NK-92 (cell line): ENCODE data around the gene TDRD9.

Experiments
- DNase-seq: peaks from one replicate; lab custom pipeline; 2025; ENCODE audit not compliant: unreplicated experiment; lab: John Stamatoyannopoulos, UW

Gene TDRD9

DNA sequence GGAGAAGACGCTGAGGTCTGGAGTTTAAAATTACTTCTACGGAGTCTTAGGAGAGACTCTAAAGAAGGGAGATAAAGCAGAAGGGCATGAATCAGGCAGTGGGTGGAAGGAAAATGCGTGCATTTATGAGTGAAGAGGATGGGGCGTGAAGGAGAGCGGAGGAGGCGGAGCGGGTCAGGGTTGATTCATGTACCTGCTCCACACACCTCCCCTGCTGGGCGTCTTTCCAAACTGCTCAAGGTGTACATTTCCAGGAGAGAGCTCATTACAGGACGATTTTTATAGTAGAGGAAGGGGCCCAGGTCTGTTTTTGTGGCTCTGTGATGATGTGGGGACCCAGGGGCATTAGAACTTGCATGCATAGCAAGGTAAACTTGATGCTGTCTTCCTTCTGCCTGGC, 92.2 kb downstream of the TDRD9 start:
- no peak for DNase-seq

DNA sequence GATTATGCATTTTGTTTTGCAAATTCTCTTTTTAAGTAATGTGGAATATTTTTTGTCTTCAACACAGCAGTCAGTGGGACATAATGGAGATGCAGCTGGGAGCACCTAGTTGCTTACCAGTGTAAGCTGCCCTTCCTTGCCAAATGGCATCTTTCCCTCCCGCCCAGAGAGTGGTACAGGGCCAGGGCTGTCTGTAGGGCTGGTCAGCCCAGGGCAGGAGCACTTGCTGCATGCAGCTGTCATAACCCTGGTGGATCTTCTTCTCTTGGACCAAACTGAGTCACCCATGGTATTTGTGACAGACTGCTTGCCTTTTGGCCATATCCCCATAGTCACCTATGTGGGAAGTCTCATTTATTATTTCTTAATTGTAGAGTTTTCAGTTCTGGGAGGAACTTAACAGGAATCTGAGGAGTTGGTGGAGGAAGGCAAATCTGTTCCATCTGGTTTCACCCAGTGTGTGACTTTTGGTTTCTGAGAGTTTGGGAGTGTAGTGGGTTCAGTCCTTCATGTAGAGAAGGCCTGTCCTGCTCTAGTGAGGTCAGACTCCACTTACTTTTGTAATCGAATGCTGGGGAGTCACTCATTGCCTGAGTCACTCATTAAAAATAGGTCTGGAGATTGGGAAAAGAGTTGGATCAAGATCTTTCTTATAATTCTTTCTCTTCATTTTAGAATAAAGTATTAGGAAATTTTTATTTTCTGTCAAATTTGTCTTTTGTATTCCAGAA, 95.2 kb downstream of the TDRD9 start:
- DNase-seq = no peak

DNA sequence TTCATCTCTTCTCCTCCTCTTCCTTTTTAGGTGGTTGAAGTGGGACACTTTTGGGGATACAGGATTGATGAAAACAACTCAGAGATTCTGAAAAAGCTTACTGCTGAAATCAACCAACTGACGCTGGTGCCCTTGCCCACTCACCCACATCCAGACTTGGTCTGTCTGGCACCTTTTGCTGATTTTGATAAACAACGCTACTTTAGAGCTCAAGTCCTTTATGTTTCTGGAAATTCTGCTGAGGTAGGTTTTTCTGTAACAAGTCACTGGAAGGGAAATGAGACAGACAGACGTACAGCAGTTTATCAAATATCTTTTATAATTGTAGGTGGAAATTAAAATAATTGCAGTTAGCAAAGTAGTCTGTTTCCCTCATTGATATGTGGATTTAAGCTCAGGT, 97.3 kb downstream of the TDRD9 start:
- no peak for DNase-seq

DNA sequence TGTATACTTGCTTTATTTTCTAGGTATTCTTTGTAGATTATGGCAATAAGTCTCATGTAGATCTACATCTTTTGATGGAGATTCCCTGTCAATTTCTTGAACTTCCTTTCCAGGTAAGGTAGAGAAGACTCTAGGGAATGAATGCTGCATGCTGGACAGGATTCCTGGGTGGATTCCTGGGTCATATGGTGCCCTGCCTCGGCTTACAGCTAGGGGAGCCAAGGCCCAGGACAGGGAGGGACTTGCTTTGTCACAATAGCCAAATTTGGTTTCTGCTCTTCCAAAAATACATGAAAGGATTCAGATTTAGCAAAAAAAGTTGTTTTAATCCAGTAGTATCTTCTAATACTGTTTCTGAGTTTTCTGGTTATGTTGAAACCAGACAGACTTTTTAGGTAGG, 97.8 kb downstream of the TDRD9 start:
- DNase-seq = no peak

DNA sequence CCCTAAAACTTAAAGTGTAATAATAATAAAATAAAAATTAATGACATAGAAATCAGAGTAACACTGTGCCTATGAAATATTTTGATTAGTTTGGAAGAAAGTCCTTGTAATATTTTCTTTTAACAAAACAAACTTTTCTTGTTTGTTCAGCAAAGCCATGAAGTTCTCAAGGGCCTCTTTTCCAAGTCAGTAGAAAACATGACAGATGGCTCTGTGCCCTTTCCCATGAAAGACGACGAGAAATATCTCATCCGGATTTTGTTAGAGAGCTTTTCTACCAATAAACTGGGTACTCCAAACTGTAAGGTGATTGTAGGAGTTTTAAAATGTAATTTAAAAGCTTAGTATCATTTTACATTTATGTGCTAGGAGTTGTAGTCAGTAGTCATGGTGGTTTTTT, 102.7 kb downstream of the TDRD9 start:
- DNase-seq = no peak

DNA sequence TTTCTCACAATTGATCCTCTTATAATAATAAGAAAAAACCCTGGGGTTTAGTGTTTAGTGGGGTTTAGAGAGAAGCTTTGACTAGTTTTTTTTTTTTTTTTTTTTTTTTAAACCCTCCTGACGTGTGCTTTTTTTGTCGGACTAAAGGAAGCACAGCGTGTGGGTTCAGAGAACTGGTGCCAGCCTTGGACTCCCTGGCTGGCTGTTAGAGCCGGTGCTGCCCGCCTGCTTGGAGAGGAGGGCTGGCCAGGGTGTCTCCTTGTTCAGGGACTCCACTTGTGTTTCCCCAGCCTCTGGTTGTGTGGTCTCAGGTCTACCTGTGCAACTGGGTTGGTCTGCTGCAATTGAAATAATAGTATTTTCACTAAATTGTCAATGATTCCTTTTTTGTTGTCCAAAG, 103.1 kb downstream of the TDRD9 start:
- no peak for DNase-seq

DNA sequence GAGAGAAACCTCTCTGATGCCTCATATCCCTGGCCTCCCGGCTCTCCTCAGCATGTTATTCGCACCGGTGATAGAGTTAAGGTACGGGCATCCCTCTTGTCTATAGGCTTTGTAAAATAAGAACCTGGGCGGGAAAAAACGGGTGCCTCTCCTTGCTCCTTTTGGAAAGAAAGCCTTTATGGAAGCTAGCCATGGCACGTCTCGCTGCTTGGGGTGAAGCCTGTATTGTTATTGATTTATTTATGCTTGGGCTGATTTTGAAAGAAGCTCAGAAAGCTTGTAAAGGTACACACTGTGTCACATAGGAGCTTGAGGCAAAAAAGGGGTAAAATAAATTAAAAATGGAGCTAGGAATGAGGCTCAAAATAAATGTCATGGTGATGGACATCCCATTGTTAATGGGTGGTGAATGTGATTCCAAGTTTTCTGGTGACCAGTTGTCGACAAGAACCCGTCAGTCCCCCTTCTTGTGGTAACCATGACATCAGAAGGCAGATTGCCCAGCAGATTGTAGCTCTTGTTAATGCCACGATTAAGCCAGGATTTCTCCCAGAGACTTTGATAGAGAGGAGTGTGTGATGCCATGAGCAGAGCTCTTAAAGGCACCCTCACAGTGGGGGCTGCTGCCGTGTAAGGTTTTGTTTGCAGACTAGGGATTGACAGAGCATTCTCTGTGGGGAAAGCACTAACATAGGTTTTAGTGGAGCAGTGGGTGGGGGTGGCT, 106.9 kb downstream of the TDRD9 start:
- no peak for DNase-seq

DNA sequence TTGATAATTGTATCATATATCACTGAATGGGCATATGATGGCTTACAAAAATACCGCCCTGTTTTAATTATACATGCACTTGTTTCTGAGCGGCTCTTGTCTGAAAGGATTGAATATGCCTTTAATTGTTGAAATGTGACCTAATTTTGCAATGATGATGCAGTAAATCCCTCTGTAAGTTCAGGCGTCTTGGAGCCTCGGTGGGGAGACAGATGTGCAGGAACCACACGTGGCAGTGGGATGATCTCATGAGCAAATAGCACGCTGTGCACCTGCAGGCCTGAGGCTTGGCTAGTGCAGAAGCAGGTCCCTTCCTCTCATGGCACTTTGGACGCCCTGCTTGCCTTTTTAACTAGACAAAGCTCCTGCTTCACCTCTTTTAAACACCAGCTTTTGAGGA, 108.0 kb downstream of the TDRD9 start:
- DNase-seq = no peak

DNA sequence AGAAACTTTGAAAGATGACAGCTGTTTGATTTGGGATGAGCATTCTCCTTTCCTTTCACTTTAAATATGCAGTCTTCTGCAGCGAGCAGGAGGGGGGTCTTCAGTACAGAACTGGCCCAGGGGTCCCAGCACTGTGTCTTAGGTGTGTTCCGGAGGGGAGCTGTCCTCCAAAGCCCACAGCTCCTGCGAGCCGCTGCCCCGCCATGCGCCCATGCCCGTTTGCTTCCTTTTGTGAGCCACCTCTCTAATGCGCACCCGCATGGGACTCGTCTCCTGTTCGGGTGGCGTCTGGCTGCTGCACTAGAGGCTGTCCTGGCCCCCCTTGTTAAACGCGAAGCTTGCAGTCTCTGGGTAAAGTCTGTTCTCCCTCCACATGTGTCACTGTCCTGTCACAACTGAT, 108.8 kb downstream of the TDRD9 start:
- DNase-seq = no peak

DNA sequence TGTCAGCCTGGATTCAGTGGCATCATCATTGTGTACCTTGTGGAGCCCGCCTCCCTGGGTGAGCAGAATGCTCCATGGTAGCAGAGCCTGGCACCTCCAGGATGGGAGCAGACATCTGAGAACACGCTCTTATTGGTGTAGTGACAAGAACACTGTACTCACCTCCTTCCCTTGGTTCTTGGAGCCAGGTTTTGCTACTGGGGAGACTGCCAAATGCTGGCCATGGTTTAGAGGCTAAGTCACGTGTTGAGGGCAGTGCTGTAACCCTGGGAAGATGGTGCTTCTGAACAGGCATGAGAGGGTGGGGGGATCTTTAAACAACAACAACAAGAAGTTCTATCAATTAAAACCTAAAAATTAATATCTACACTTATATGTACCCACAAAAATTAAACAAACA, 109.6 kb downstream of the TDRD9 start:
- no peak for DNase-seq

DNA sequence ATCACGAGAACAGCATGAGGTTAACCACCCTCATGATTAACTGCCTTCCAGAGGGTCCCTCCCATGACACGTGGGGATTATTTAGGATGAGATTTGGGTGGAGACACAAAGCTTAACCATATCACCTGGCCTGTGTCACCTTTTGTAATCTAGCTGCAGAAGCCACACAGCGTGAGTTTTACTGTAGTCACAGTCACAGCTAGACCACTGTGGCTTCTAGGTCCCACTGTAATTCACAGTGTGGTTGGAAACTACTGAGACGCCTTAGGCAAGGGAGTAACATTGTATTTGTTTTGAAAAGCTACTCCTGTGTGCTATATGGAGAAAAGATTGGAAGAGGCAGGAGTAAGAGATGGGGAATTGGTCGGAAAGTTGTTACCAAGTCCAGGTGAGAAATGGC, 111.0 kb downstream of the TDRD9 start:
- no peak for DNase-seq

DNA sequence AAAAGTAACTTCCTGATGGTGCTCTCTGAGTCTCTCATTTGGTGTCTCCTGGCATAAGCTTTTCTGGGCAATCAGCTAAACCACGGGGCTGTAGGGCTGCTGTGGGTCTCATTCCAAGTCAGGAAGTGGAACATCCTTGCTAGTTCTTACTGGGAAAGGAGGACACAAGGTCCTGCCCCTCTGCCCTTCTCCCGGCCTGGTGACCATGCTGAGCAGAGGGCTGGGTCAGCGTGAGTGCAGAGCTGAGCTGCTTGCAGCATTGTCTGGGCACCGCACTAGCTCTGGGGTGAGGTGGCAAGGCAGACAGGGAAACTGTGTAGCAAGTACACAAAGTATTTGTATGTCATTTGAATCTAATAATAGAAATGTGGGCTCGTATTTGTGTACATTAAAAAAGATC, 112.3 kb downstream of the TDRD9 start:
- no peak for DNase-seq

DNA sequence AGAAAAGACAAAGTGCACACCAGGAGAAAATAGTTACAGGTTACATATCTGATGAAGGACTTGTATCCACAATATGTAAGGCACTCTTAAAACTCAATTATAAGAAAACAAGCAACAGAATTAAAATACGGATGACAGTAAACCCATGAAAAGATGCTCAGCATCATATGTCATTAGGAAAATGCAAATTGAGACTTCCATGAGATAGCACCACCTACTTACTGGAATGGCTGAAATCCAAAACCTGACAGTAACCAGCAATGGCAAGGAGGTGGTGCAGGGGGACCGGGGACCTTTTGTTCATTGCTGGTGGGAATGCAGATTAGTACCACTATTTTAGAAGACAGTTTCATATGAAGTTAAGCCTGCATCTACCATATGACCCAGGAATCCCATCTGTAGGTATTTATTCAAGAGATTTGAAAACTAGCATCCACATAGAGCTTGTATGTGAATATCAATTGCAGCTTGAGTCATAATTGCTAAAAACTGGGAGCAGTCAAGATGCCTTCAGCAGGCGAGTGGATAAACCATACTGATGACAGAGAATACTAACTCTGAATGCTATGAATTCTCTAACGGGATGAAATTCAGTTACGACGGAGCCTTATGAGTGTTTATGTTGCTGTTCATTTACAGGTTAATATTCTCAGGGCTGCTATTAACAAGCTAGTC, 113.3 kb downstream of the TDRD9 start:
- DNase-seq = no peak

DNA sequence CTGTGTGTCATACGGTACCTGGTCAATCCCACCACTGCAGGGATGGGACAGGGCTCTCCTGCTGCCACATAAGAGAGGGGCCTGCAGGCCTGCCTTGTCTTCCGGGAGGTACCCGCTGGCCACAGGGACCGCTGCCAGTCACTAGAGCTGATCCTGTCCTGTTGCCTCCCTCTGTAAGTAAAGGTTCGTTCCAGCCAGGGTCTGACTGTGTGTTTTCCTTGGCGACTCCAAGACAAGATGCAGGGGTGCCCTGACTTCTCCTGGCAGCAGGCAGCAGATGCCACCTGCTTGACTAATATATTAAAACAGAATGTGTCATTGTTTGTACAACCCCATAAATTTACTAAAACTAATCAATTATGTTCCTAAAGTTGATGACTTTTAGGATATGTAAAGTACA, 115.8 kb downstream of the TDRD9 start:
- no peak for DNase-seq

DNA sequence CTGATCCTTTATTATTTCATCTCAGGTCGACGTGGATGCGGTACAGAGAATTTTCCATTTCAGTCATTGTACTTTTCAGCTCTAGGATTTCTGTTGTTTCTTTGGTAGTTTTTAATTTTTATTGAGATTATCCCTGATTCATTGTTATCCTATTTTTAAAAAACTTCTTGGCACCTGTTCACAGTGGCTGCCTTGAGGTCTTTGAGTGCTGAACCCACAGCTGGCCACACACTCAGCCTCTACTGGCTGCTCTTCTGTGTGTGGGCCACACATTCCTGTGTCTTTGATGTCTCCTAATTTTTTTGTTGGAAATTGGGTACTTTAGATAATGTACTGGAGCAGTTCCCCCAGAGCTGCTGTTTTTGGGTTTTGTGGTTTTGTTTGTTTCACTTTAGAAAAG, 119.5 kb downstream of the TDRD9 start:
- no peak for DNase-seq

DNA sequence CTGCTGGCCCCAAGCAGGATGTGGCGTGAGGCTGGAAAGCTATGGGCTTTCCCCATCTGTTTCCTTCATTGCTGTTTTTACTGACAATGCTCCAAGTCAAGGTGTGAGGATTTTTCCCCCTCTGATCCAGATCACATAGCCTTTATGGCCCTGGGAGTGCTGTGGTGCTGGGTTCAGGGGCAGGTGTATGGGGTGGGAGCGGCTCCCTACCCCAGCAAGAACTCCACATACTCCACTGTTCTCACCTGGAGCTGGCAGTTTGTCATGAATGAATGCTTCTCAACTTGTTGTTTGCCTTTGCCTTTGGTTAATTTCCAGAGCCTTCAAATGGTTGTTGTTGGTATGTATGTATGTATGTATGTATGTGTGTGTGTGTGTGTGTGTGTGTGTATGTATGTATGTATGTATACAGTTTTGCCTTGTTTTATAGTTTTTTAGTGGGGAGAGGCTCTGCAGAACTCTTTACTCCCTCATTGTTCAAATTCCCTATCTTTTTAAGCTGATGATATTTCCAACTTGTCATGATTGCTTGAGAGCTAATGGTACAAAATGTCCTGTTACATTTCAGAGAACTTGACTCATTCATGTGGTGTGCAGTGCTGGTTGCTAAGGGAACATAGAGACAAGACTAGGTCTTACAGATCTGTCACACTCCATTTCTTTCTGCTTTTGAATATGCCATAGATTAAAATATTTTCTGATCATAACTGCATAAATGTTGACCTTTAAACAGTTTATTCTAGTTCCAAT, 120.7 kb downstream of the TDRD9 start:
- no peak for DNase-seq

DNA sequence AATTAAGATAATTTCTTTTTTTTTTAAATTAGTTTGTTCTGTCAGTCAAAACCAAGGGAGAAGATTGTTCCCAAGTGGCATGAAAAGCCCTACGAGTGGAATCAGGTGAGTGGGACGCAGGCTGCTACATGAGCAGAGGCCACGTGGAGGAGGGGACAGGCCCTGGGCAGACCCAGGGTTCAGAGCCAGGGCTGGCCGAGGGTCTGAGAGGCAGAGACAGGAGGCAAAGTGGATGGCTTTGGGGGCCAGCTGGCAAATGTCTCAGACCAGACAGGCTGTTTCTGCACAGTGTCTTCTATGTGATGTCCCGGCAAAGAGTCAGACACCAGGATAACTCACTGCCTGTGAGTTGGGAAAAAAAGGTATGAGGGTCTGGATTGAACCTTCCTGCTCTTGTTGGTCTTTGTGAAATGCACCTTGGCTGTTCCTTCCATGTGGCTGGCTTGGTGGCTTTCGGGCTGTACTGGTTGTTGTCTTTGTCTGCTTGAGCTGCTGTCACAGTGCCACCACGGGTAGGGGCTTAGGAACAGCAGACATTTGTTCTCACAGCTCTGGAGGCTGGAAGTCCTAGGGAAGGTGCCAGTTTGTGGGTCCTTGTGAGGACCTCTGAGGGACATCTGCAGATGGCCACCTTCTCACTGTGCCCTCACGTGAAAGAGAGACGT, 121.5 kb downstream of the TDRD9 start:
- no peak for DNase-seq

DNA sequence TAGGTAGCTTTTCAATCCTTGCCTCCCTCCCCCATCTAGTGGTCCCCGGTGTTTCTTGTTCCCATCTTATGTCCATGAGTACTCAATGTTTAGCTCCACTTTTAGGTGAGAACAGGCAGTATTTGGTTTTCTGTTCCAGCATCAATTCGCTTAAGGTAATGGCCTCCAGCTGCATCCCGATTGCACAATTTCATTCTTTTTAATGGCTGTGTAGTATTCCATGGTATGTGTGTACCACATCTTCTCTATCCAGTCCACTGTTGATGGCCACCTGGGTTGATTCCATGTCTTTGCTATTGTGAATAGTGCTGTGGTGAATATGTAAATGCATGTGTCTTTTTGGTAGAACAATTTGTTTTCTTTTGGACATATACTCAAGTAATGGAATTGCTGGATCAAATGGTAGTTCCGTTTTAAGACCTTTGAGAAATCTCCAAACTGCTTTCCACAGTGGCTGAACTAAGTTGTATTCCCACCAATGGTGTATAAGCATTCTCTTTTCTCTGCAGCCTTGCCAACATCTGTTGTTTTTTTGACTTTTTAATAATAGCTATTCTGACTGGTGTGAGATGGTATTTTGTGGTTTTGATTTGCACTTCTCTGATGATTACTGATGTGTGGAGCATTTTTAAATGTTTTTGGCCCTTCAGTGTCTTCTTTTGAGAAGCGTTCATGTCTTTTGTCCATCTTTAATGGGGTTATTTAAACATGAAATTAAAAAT, 123.0 kb downstream of the TDRD9 start:
- no peak for DNase-seq

DNA sequence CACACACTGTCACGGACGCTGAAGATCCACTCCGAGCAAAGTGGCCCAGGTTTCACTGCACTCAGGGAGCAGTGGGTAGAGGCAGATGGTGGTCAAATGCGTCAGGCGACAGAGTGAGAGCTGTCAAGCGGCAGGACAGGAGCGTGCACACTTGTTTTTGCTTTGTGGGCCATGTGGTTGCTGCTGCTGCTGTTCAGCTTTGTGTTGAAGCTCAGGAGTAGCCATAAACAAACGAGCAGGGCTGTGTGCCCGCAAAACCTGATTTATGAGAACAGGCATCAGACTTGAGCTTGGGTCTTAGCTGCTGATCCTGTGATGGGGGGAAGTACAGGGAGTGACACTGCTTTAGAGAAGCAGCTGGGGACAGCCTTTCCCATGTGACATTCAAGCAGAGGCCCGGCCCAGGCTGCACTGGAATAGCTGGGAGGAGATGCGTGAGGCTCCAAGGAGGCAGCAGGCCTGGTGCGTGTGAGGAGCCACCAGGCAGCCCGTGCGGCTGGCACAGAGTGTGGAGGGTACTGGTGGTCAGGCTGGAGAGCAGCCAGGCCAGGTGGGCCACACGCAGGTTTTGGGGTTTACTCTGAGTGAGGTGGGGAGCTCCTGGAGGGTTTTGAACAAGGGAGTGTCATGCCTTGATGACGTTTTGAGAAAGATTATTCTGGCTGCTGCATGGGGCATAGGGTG, 126.1 kb downstream of the TDRD9 start:
- no peak for DNase-seq

DNA sequence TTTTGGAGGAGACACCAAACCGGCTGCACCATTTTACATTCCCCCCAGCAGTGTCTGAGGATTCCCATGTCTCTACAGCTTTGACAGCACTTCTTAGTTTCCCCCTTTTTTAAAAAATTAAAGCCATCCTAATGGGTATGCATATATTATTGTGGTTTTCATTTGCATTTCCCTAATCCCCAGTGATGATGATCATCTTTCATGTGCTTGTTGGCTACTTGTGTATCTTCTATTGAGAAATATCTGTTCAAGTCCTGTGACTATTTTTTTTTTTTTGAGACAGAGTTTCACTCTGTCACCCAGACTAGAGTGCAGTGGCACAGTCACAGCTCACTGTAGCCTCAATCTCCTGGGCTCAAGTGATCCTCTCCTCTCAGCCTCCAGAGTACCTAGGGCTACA, 134.0 kb downstream of the TDRD9 start:
- DNase-seq = no peak
